K562 (cell line): ENCODE results near the gene CTXN1. TPM values are rescaled to one million over a fixed set of nuclear protein-coding genes. Genes with fewer than 3 reads are reported as not detected.

Experiments
- ATAC-seq: fragments of 200-7000 bp; cut with Tn5 transposase; 3 replicates; pipeline ENCODE4 v1.9.1; 2020; ENCODE audit warnings: moderate library complexity
- BruUV-seq: library from RNA; stranded (reverse); fragments of 400-500 nt; replicated peaks from 2 replicates; lab custom pipeline; 2021; lab: Mats Ljungman, UMichigan
- CTCF ChIA-PET: fragments of 300-600 bp; formaldehyde crosslinking; extraction: SDS; loops from one replicate; lab custom pipeline; 2021; ENCODE audit warnings: low intra/inter-chr PET ratio; lab: Yijun Ruan, JAX
- POLR2A ChIA-PET: fragments of 300-600, 350-650 bp; sonication (Branson Sonifier 250); formaldehyde crosslinking; extraction: SDS; loops from one replicate; lab custom pipeline; 2021; ENCODE audit warnings: antibody characterized with exemption, inconsistent platforms; lab: Yijun Ruan, JAX
- DNase-seq, 4 experiments: peaks; one replicate each; pipeline versions ENCODE4 v3.0.0 to v3.0.0-alpha.2; 2011 to 2018; ENCODE audit warnings: low spot score in 3 of 4, mixed read lengths in 3 of 4; ENCODE audit errors: extremely low read depth in 1 of 4
- FAIRE-seq: peaks from 2 replicates; lab custom pipeline; 2011; peaks lifted over from hg19 to GRCh38; lab: Jason Lieb, UNC
- H2AFZ ChIP-seq: 2 replicates; pipeline ENCODE4 v1.6.0; 2011; ENCODE audit warnings: low read depth, low read length, control low read depth, inconsistent platforms
- H3K27ac ChIP-seq: fragments of 200-600 bp; 3 replicates; pipeline ENCODE4 v1.8.0; 2011; ENCODE audit warnings: low read depth, mild to moderate bottlenecking, control low read depth, inconsistent platforms, low read length, moderate library complexity, mixed read lengths; ENCODE audit errors: extremely low read depth
- H3K27me3 ChIP-seq, 2 experiments: fragments of 300-600 bp in 1 of 2; 2 replicates in 1 of 2; 3 replicates in 1 of 2; pipeline versions ENCODE4 v1.6.0 to v1.8.0; 2011; ENCODE audit warnings: inconsistent platforms in 2 of 2, low read length in 2 of 2, mild to moderate bottlenecking in 1 of 2, mixed read lengths in 1 of 2, moderate library complexity in 1 of 2; ENCODE audit not compliant: control insufficient read depth in 2 of 2, insufficient read depth in 2 of 2
- H3K36me3 ChIP-seq: fragments of 300-600 bp; 3 replicates; pipeline ENCODE4 v1.8.0; 2011; ENCODE audit warnings: mild to moderate bottlenecking, low read length, inconsistent platforms; ENCODE audit not compliant: control insufficient read depth, insufficient read depth
- H3K4me1 ChIP-seq, 2 experiments: fragments of 200-600 bp in 1 of 2; replicated peaks in 1 of 2; 2 replicates in 1 of 2; 3 replicates in 1 of 2; pipeline versions ENCODE4 v1.5.1 to v1.8.0; 2011; ENCODE audit warnings: inconsistent platforms in 2 of 2, low read length in 2 of 2, mild to moderate bottlenecking in 1 of 2, mixed read lengths in 1 of 2, moderate library complexity in 1 of 2; ENCODE audit not compliant: control insufficient read depth in 2 of 2, insufficient read depth in 2 of 2
- H3K4me2 ChIP-seq: 2 replicates; pipeline ENCODE4 v1.6.1; 2011; ENCODE audit warnings: low read length, control low read depth, inconsistent platforms, mixed read lengths; ENCODE audit not compliant: insufficient read depth
- H3K4me3 ChIP-seq: fragments of 200-600 bp; sonication (generic), shearing (Covaris generic); 2 replicates; pipeline ENCODE4 v1.5.1; 2016; ENCODE audit warnings: control low read depth, inconsistent platforms
- H3K79me2 ChIP-seq: fragments of 200-600 bp; 3 replicates; pipeline ENCODE4 v1.8.0; 2011; ENCODE audit warnings: low read length, inconsistent platforms; ENCODE audit not compliant: control insufficient read depth, insufficient read depth
- H3K9ac ChIP-seq, 2 experiments: 2 replicates each; pipeline versions ENCODE4 v1.6.0 to v1.6.1; 2011; ENCODE audit warnings: low read depth in 2 of 2, low read length in 2 of 2, control low read depth in 1 of 2, inconsistent platforms in 1 of 2, mild to moderate bottlenecking in 1 of 2, mixed read lengths in 1 of 2; ENCODE audit not compliant: insufficient read depth in 1 of 2
- H3K9me1 ChIP-seq: one replicate; pipeline ENCODE4 v1.6.0; 2011; ENCODE audit warnings: inconsistent platforms, mild to moderate bottlenecking, low read length, moderate library complexity; ENCODE audit not compliant: control insufficient read depth, insufficient read depth
- H3K9me3 ChIP-seq: replicated peaks from 2 replicates; pipeline ENCODE4 v1.5.1; 2011; ENCODE audit warnings: low read depth, low read length, inconsistent platforms; ENCODE audit not compliant: control insufficient read depth, insufficient read depth
- H4K20me1 ChIP-seq: replicated peaks from 2 replicates; pipeline ENCODE4 v1.6.1; 2011; ENCODE audit warnings: low read length, inconsistent platforms, mixed read lengths; ENCODE audit not compliant: control insufficient read depth, insufficient read depth
- ARID2 ChIP-seq: fragments of 450-650 bp; IDR thresholded peaks from 2 replicates; pipeline ENCODE4 v1.6.1; 2017; ENCODE audit warnings: antibody characterized with exemption, mild to moderate bottlenecking
- CHCHD3 ChIP-seq: fragments of 250-450 bp; sonication (Bioruptor Pico); IDR thresholded peaks from 2 replicates; pipeline ENCODE4 v2.1.2; 2022; ENCODE audit warnings: mild to moderate bottlenecking
- COPS2 ChIP-seq: fragments of 450-650 bp; conservative IDR thresholded peaks from 2 replicates; pipeline ENCODE4 v1.6.1; 2016; ENCODE audit warnings: mild to moderate bottlenecking, moderate library complexity
- CTBP1 ChIP-seq: fragments of 450-650 bp; IDR thresholded peaks from 2 replicates; pipeline ENCODE4 v1.6.1; 2016; ENCODE audit warnings: borderline replicate concordance
- HNRNPK ChIP-seq: fragments of 200-400 bp; formaldehyde crosslinking; IDR thresholded peaks from one replicate; pipeline ENCODE4 v1.6.1; 2018; ENCODE audit warnings: mild to moderate bottlenecking, low read depth, low read length; ENCODE audit not compliant: poor library complexity, severe bottlenecking
- MAFG ChIP-seq: fragments of 450-650 bp; conservative IDR thresholded peaks from 2 replicates; pipeline ENCODE4 v1.6.1; 2016; ENCODE audit warnings: missing genetic modification characterization, missing compliant biosample characterization
- MTA2 ChIP-seq: fragments of 450-650 bp; IDR thresholded peaks from 2 replicates; pipeline ENCODE4 v1.6.1; 2016; ENCODE audit warnings: low read depth
- NCOA4 ChIP-seq: fragments of 450-650 bp; IDR thresholded peaks from 2 replicates; pipeline ENCODE4 v1.6.1; 2018; ENCODE audit warnings: mild to moderate bottlenecking; ENCODE audit not compliant: partially characterized antibody
- NR2F6 ChIP-seq: fragments of 450-650 bp; formaldehyde crosslinking; IDR thresholded peaks from 2 replicates; pipeline ENCODE4 v1.4.0; 2020; ENCODE audit warnings: mild to moderate bottlenecking
- NRF1 ChIP-seq, 2 experiments: fragments of 450-650 bp; IDR thresholded peaks in 1 of 2; conservative IDR thresholded peaks in 1 of 2; 2 replicates each; pipeline ENCODE4 v1.6.1; 2014; ENCODE audit warnings: mild to moderate bottlenecking in 2 of 2
- RCOR1 ChIP-seq, 2 experiments: IDR thresholded peaks; 2 replicates each; pipeline ENCODE4 v1.6.1; 2012; ENCODE audit warnings: low read depth in 2 of 2, low read length in 2 of 2, borderline replicate concordance in 1 of 2, improper control_type of control experiment in 1 of 2
- SREBF2 ChIP-seq: sonication (generic); formaldehyde crosslinking; IDR thresholded peaks from 2 replicates; pipeline ENCODE4 v1.4.0; 2020; ENCODE audit warnings: mild to moderate bottlenecking, missing genetic modification reagents
- TAF9B ChIP-seq: fragments of 450-650 bp; IDR thresholded peaks from 2 replicates; pipeline ENCODE4 v1.6.1; 2018; ENCODE audit warnings: mild to moderate bottlenecking; ENCODE audit not compliant: partially characterized antibody
- TEAD2 ChIP-seq: fragments of 450-650 bp; IDR thresholded peaks from 2 replicates; pipeline ENCODE4 v1.6.1; 2016; ENCODE audit warnings: missing genetic modification characterization, control low read depth, missing compliant biosample characterization
- XRCC4 ChIP-seq: IDR thresholded peaks from one replicate; pipeline ENCODE4 v1.6.1; 2011; ENCODE audit not compliant: insufficient read depth, insufficient read length; ENCODE audit errors: extremely low read depth
- ZNF12 ChIP-seq: sonication (generic); formaldehyde crosslinking; IDR thresholded peaks from 2 replicates; pipeline ENCODE4 v1.4.0; 2020; ENCODE audit warnings: mild to moderate bottlenecking, missing genetic modification reagents
- ZNF347 ChIP-seq: fragments of 450-650 bp; formaldehyde crosslinking; IDR thresholded peaks from 2 replicates; pipeline ENCODE4 v1.4.0; 2020; ENCODE audit warnings: low read depth, mild to moderate bottlenecking, moderate library complexity
- ZNF445 ChIP-seq: fragments of 250-450 bp; sonication (Bioruptor Pico); IDR thresholded peaks from 2 replicates; pipeline ENCODE4 v1.4.0; 2020; ENCODE audit warnings: low read depth, mild to moderate bottlenecking, moderate library complexity
- ZNF79 ChIP-seq: fragments of 250-450 bp; sonication (Bioruptor Pico); IDR thresholded peaks from 2 replicates; pipeline ENCODE4 v1.4.0; 2020; ENCODE audit warnings: low read depth, mild to moderate bottlenecking, moderate library complexity
- WGBS: fragments of 100-300 bp; shearing (Covaris generic); methylation state at CpG from one replicate; pipeline ENCODE4 v1.1.6; 2016; ENCODE audit warnings: low coverage, mixed read lengths; ENCODE audit not compliant: insufficient coverage; ENCODE audit errors: missing lambda C conversion rate; 5-methylcytosine and 5-hydroxymethylcytosine counted together
- in situ Hi-C: fragments of 300-500 bp; cut with MboI; formaldehyde crosslinking; loops from 4 replicates; pipeline ENCODE4 v1.15.0; 2018; ENCODE audit warnings: inconsistent platforms, mixed read lengths
- intact Hi-C: fragments of 100-400 bp; cut with micrococcal nuclease; formaldehyde crosslinking; loops from 2 replicates; pipeline ENCODE4 v1.14.2; 2022
- polyA plus RNA-seq, 8 experiments: library from polyadenylated mRNA; depleted of rRNA in 4 of 8; stranded (reverse) in 5 of 8; unstranded in 3 of 8; fragments of >200 nt; fragmentation: Nextera tagmentation in 2 of 8; fragmentation: Illumina TruSeq in 1 of 8; extraction: Ambion mirVana in 2 of 8; extraction: Trizol in 1 of 8; gene quantifications; 2 replicates each; pipeline versions ENCODE4 v1.2.1 to v1.2.3, GENCODE V29; 2011 to 2014; ENCODE audit warnings: inconsistent platforms in 1 of 8, missing spikeins in 1 of 8
- total RNA-seq, 7 experiments: library from RNA; depleted of rRNA in 6 of 7; stranded (reverse); fragments of >200 nt in 6 of 7; fragmentation: Illumina TruSeq in 2 of 7; extraction: Trizol in 2 of 7; gene quantifications; 2 replicates each; pipeline versions ENCODE4 v1.2.1 to v1.2.3, GENCODE V29; 2011 to 2021; ENCODE audit warnings: low replicate concordance in 1 of 7
- TF ChIP-seq, protein P1 (sequence below): fragments of 450-650 bp; formaldehyde crosslinking; IDR thresholded peaks from 2 replicates; pipeline ENCODE4 v1.4.0; 2020; ENCODE audit warnings: mild to moderate bottlenecking

CTXN1 gene
- total and polyA plus RNA-seq, 9 of the 15 experiments (the other 6 are each of a cell fraction or from before 2014, with no cell fraction given) = 0.15 to 37.4 (median 1.8) TPM; not detected in 2

DNA sequence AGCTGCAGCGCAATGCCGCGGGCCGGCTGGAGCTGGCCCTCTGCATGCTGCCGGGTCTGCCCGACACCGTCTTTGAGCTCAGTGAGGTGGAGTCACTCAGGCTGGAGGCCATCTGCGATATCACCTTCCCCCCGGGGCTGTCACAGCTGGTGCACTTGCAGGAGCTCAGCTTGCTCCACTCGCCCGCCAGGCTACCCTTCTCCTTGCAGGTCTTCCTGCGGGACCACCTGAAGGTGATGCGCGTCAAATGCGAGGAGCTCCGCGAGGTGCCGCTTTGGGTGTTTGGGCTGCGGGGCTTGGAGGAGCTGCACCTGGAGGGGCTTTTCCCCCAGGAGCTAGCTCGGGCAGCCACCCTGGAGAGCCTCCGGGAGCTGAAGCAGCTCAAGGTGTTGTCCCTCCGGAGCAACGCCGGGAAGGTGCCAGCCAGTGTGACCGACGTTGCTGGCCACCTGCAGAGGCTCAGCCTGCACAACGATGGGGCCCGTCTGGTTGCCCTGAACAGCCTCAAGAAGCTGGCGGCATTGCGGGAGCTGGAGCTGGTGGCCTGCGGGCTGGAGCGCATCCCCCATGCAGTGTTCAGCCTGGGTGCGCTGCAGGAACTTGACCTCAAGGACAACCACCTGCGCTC lies 26.1 kb downstream of the CTXN1 start (continued):
- TF ChIP-seq, protein P1, sequence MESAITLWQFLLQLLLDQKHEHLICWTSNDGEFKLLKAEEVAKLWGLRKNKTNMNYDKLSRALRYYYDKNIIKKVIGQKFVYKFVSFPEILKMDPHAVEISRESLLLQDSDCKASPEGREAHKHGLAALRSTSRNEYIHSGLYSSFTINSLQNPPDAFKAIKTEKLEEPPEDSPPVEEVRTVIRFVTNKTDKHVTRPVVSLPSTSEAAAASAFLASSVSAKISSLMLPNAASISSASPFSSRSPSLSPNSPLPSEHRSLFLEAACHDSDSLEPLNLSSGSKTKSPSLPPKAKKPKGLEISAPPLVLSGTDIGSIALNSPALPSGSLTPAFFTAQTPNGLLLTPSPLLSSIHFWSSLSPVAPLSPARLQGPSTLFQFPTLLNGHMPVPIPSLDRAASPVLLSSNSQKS = no peak
- TF ChIP-seq NRF1 (conservative IDR thresholded peaks at IDR 0.05 in 1 of 2, IDR thresholded peaks at IDR 0.05 in 1 of 2) (no peak), CHCHD3 (no peak), RCOR1 (IDR thresholded peaks at IDR 0.05; ENCODE audit: borderline replicate concordance in 1 of 2, low read depth in 2 of 2, low read length in 2 of 2) (no peak), MAFG (no peak), XRCC4 (no peak), HNRNPK (no peak), MTA2 (no peak), NR2F6 (CRISPR knock-in tag) (no peak), ZNF347 (CRISPR knock-in tag) (no peak)

GRCh38 chr19:7898967-7899366 lies 27.0 kb downstream of the CTXN1 start:
- POLR2A ChIA-PET = interaction anchor here (0.6 to 5.3 kb wide), 3 partner anchors 10 to 153 kb away, joined by 3 to 72 read pairs (median 5); partner anchors contain the start of gene LRRC8E
- CTCF ChIA-PET = no interaction called here
- peaks cover 13% of the 10 kb centered on the region for H3K79me2 ChIP-seq

More at GRCh38 chr19:7898967-7899366, 27.0 kb downstream of the CTXN1 start:
- Histone ChIP-seq H3K4me1 (peaks cover 6 to 37% of the 10 kb centered on the region in 2 experiments; a peak in 4 of 5 replicates), H2AFZ (no peak overlapping the region), H3K9me3 (no peaks in the 10 kb centered on the region), H3K27me3 (no peaks in the 10 kb centered on the region), H3K36me3 (peaks cover 19% of the 10 kb centered on the region; the same call in 1 of the 3 replicates), H4K20me1 (no peaks in the 10 kb centered on the region), H3K27ac (no peak overlapping the region), H3K9me1 (no peaks in the 10 kb centered on the region), H3K9ac (peak overlapping the region in 1 of 2 experiments; percentile 20; a peak in 1 of 4 replicates), H3K4me3 (no peak overlapping the region), H3K4me2 (no peak overlapping the region)
- TF ChIP-seq SREBF2 (CRISPR knock-in tag) (no peak), CTBP1 (no peak), ARID2 (no peak), ZNF445 (no peak), TEAD2 (tag) (no peak), ZNF79 (CRISPR knock-in tag) (no peak), TAF9B (no peak), ZNF12 (no peak), NCOA4 (no peak), COPS2 (no peak)
- FAIRE-seq = no peak
- no peak for ATAC-seq
- no TSS peak for BruUV-seq
- 92% methylated on average over 13 of the region's 16 CpGs for WGBS
- in situ Hi-C loops = no loop called here
- intact Hi-C loops = no loop called here
- DNase-seq = no peak
